GDM1 (cell line): Measurements from ENCODE around the gene BYSL.
A peak's percentile ranks its signal among the peaks of the same experiment; 100 is the strongest.

Experiments
- DNase-seq: peaks from one replicate; lab custom pipeline; 2025; lab: John Stamatoyannopoulos, UW

BYSL gene

GRCh38 chr6:41914869-41915530, 6.3 kb upstream of the BYSL start:
- DNase-seq: no peak

- no peak for DNase-seq
Observed at GRCh38 chr6:41917528-41917927, 3.8 kb upstream of the BYSL start.

DNA sequence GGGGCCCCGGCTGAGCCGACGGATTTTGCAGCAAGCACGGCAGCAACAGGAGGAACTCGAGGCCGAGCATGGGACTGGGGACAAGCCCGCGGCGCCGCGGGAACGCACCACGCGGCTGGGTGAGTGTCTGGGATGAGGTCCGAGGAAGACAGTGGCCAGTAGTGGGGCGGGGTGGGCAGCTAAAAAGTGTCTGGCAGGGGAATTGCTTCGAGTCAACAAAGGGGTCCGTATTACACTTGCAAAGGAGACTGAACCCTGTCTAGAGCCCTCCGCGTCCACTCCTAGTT, 356 bp downstream of the BYSL start:
- DNase-seq: no peak

DNA sequence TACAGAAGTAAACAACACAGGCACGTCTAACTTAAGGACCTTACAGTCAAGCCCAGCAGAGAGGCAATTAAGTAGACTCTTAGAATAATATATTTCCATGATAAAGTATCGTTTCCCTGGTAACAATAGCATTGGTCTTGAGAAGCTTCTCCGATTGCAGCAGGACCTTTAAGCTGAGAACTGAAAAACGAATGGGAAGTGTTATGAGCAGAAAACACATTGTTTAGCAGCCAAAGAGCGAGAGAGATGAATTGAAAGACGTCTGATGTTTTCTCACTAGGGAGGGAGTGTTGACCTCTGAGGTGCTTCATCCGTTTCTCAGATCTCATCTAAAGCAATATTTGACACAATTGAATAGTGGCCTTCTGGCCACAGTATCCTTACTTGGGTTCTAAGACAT, 855 bp downstream of the BYSL start:
- DNase-seq: no peak

GRCh38 chr6:41927253-41927652, 6.0 kb downstream of the BYSL start:
- DNase-seq: no peak

DNA sequence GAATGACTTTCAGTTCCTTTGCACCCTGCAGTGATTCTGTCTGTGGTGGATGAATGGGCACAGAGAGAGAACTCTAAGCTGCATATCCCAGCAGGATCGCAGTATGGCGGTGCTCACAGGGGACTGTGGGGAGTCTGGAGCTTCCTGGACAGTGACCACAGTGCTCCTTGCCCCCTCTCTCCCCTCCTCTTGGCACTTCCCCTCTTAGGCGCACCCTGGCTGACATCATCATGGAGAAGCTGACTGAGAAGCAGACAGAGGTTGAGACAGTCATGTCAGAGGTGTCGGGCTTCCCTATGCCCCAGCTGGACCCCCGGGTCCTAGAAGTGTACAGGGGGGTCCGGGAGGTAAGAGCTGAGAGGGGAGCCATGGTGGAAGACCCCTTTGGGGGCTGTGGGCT, 8.6 kb downstream of the BYSL start:
- DNase-seq: no peak

- no peak for DNase-seq
Observed at GRCh38 chr6:41931792-41932191, 10.5 kb downstream of the BYSL start.

DNA sequence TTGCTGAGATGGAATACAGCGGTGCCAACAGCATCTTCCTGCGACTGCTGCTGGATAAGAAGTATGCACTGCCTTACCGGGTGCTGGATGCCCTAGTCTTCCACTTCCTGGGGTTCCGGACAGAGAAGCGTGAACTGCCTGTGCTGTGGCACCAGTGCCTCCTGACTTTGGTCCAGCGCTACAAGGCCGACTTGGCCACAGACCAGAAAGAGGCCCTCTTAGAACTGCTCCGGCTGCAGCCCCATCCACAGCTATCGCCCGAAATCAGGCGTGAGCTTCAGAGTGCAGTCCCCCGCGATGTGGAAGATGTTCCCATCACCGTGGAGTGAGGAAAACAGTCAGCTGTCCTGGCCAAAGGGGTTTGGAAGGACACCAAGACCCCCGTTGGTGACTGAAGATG, 11.1 kb downstream of the BYSL start:
- DNase-seq: no peak

DNA sequence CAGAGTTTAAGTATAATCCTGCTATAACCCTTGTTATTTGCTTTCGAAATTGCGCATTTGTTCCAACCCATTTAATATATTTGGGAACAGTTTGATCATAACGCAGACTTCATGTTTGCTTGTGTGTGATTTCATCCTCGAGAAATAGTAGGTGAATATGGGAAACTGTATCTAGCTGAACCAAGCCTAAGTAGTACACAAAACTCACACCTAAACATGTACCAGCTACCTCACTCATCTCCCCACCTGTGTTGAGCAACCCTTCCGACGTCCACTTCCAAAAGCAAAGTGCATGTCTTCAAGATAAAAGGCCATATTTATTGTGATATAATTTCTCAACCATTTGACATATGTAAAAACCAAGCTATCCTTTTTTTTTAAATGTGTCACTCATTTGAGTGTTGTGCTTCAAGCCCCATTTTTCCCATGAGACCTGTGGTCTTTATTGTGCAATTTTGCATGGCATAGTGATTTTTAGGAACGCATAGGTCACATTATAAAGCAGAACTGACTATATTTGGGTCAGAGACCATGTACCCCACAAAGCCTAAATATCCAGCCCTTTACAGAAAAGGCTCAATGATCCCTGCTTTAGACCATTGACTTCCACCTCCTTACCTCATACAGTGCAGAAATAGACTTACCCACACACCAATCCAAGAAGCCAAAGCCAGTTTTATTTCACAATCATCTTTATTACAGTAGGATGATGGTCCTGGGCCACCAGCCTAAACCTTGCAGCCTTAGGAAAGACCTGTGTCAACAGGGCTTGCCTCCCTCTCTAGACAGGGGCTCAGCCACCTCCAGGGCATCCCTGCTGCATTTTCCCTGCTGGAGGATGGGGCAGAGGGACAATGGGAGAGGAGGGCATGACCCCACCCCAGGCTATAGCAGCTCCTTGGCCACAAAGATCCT, 13.2 kb downstream of the BYSL start:
- no peak for DNase-seq

- no peak for DNase-seq
Observed at GRCh38 chr6:41935193-41935574, 13.9 kb downstream of the BYSL start.

GRCh38 chr6:41935685-41936072, 14.4 kb downstream of the BYSL start:
- DNase-seq: no peak

DNA sequence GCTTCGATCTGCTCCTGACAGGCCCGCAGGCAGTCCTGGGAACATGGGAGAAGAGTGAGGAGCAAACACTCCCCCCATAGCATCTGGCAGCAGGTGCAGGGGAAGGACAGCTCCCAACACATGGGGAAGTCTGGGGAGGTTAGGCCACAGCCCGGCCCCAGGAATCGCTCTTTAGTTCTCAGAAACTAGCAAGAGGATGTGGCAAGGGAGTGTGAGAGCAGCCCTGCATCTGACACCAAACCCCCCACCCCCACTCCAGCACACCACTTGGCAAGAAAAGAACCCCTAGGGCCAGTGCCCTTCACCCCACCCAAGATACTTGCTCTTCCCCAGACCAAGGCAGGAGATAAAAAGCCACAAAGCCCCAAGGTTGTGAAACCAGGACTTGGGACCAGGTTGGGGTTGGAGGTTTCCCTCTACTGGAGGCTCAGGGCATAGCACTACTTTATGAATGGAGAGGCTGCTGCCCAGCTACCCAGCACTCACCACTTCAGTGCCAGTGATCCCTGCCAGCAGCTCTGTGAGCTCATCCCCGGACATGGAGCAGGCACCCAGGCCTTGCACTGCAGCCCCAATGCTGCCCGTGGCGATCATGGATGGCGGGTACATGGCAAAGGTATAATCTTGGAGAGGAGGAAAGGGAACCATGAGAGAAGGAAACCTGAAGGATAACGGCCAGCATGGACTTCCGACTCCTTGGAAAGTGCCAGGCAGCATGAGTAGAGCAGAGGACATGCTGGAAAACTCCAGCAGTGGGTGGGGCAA, 15.0 kb downstream of the BYSL start:
- peak; percentile 91 for DNase-seq

GRCh38 chr6:41937472-41937860, 16.2 kb downstream of the BYSL start:
- no peak for DNase-seq

DNA sequence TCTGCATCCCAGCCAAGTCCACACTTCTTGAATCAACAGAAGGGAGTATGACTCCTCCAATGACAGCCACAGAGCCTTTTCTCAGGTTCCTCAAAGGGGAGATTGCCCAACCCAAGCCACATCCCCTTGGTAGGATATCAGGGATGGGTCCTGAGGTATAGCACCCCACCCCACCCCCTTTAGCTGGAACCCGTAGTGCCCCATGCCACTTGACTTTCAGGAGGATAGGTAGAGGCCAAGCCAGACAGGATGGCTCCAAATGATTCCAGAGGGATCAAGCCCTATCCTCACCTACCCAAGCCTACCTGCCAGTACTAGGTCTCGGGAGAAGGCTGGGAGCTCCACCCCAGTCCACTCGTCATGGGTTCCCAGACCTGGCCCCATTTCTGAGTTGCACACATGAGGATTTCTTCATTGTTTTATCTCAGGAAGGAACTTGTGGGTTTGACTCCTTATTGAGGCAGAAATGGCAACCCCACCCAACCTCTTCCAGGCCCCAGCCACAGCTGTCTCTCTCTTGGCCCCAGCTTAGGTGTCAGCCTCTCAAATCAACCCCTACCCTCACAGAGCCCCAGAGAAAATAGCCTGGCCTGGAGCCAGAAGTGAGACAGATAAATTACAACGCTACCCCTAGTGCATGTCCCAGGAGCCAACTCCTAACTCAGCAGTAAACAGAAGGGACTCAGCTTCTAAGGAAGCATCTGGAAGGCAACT, 16.7 kb downstream of the BYSL start:
- peak; percentile 78 for DNase-seq

DNA sequence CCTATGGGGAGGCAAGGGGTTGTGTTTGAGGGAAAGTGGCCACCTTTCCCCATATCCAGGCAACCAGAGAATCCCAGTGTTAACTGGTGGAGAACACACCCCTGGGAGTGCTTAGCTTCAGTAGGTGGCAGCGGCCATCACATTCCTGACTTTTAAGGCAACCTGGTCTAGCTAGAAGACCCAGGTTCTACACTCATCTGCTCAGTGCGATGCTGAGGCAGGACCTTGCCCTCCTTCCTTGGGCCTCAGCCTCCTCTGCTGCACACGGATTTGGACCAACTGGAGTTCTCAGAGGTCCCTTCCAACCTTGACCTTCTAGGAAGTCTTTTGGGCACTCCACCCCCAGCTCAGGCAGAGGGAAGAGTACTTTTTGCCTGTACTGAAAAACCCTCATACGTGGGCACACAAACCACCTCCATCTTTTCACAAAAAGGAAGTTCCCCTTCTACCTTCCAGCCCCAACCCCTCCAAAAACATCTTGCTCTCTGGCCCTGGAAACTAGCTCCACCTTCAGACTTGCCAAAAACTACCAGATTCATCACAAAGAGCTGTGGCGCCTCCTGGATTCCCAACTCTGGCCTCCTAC, 17.4 kb downstream of the BYSL start:
- no peak for DNase-seq

DNA sequence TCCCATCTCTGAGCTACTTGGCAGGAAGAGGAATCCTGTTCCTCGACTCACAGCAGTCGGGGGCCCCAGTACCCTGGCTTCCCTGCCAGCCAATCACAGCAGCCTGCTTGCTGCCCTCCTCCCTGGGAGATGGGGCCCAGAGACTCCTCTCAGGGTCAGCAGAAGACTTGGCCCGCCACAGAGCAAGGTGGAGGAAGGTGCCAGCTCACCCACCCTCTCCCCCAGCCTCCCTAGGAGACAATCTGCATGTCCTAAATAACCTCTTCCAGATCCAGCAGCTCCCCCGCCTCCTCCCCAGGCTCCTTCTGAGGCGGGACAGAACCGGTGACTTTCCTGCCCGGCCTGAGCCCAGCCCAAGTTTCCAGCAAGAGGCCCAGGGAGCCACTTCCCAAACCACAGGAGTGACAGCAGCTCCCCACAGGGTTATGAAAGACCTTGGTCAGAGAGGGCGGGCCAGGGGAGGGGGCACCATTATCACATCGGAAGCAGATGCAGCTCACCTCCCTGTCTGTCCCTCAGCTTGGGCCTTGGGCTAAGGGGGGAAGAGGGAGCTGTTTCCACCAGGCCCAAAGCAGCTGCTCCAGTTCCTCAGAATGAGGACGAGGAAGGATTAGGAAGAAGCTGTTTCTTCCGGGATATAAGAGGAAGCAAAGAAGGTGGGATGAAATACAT, 18.0 kb downstream of the BYSL start:
- peak; percentile 92 for DNase-seq

DNA sequence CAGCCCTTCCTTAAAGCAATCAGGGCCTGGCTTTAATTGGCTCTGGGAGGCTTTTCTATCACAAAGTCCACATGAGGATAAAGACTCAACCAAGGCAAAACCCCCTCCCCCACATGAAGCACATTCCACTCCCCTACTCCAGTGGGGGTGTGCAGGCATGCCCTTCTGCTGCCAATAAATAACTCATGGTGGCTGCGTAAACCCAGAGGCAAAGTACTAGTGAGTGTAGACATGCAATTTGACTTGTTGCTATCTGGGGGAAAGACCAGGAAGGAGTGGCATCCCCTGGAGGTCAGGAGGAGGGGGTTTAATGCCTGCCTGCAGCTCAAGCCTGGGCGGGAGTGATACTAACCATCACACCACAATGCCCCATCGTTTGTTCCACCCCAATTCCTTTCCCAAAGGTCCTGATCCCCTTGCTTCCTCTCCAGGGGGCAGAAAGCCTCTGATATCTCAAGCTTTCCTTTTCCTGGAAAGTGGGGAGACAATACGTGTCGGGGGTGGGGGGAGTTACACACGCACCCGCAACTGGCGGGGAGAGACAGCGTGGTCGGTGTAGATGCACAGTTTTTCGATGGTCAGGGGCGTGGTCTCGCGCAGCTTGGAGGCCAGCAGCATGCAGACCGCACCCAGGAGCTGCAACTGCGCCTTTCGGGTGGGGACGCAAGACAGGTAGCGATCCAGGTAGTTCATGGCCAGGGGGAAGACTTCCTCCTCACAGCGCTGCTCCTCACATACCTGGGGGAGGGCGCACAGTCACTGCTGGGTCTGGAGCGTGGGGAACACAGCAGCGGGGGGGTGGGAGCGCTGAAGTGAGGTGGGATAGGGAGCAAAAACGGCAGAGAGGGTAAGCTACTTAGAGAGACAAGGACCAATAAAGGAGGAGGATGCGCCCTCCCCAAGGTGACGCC, 18.8 kb downstream of the BYSL start:
- DNase-seq: no peak

GRCh38 chr6:41940759-41941279, 19.5 kb downstream of the BYSL start:
- DNase-seq: peak; percentile 38

- DNase-seq: peak; percentile 87
Observed at GRCh38 chr6:41941280-41942066, 20.2 kb downstream of the BYSL start, which contains the start of gene CCND3. TSS of gene CCND3 (minus strand) at chr6:41941808. CDS start at chr6:41941649, 159 bp downstream.
